ENCODE measurements around the gene COL25A1.
"Not testable (repeated sequence)": the region's sequence is repeated elsewhere in the genome, so short reads cannot be mapped to it uniquely, and the experiment has no call there.

The COL25A1 gene

DNA sequence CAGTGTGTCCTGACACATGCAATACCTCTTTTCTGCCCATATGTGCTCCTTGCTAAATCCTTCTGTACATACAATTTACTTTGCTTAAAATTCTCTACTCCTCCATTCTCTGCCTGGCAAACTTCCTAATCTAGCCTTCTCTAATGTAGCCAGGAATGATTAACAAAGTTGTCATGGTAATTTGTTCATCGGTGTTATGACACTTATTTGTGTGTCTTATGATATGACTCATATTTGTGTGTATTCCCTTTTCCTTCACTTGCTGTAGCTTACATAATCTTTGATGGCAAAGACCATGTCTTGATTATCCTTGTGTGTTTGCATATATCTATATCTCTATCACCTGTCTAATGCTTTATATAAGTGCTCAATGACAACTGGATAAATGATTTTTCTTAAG lies 133.3 kb downstream of the COL25A1 start:
- no peak for DNase-seq (ENCODE audit: low read depth)

DNA sequence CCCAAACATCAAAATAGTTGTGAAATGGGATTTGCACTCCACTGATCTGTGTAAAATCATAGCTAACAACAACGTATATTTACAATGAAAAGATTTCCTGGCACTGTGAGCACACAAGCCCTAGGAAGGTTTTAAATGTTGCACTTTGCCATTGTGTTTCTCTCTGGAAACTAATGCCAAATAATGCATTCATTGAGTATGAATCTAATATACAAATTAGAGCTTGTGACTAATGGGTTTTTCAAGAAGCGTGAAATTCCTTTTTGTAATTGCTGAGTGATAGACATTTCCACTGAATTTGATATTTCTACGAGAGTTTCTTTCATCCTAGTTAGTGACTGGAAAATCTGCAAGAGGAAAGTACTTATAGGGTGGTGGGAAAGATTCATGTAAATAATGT lies 135.9 kb downstream of the COL25A1 start:
- no peak for DNase-seq (ENCODE audit: low read depth)

DNA sequence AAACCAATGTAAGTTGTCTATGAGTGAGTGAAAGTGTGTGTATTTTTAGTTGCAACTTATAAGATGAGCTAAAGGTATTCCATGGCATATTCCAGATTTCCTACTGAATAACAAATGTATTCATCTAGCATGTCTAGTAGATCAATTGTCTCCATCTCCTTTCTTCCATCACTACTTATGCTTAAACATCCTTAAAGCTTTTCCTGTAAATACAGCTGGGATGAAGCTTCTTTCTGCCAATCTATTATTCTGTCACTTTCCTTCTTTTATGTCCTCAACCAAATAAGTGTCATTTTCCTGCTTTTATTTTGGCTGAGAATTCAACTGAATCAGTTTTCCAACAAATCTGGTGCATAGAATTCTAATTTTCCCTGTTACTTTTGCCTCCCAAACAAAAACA lies 136.3 kb downstream of the COL25A1 start:
- DNase-seq (ENCODE audit: low read depth) = no peak

DNA sequence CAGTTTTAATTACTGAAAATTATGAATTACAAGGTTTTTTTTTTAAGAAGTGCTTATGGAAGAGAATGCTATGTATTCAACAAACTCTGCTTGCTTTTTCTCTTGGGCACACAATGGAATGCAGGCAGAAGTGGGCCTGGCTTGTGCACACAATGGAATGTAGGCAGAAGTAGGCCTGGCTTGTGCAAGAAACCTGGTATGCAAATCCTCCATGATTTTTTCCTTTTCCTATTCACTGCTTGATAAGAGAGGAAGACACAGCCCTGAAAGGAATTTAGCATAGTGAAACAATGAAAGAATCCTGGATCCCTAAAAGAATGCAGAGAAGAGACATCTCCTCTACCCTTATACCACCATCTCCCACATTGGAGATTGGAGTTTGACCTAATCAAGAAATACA lies 138.4 kb downstream of the COL25A1 start:
- no peak for DNase-seq (ENCODE audit: low read depth)

DNA sequence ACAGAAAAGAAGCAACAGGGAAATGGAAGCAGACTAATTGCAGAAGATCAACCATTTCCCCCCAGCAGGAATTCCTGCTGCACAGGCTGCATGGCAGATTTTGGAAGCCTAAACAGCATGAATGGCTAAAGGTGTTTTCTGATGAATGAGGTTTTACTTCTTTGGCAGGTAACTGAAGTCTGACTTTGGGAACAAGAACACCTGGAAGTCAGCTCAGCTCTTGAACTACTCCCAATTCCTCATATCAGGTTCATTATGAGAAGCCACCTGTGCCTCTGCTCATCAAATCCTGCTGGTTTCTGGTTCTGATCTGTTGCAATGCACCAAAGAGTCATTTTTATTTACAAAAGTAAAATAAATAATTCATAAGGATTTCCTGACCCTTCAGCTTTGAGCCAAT lies 139.0 kb downstream of the COL25A1 start:
- DNase-seq (ENCODE audit: low read depth) = no peak

DNA sequence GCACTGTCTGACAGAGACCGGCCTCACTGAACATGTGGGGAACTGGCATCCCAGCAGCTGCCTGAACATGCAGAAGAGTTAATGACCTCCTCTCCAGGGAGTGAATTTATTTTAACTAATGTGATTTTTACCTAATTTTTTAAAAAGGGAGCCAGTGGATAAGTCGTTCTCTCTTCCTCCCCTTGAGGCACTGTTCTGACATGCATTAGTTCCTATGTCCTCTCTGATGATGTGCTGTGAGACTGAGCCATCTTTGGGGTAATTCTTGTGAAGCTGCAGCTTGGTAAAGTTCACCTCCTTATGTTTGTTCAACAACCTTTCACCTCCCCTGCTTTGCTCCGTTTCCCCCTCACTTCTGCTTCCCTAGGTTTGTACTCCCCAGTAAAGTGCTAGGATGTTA lies 139.7 kb downstream of the COL25A1 start:
- DNase-seq (ENCODE audit: low read depth) = no peak

DNA sequence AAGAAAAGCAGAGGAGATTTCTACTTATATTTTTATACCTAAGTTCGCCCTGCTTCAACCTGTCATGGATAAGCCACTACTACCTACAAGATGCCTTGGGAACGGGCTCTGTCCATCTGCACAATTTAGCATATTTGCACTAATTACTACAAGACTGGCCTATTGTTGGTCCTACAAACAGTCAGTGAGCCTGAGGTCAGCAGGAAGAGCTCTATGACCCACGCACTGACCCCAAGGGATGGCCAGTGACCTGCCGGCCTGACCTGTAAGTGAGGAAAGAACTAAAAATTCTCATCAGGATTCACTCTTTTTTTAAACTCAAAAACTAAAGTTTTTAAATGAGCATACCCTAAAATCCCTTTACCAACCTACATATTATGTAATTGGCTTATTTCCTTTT lies 142.0 kb downstream of the COL25A1 start:
- no peak for DNase-seq (ENCODE audit: low read depth)

DNA sequence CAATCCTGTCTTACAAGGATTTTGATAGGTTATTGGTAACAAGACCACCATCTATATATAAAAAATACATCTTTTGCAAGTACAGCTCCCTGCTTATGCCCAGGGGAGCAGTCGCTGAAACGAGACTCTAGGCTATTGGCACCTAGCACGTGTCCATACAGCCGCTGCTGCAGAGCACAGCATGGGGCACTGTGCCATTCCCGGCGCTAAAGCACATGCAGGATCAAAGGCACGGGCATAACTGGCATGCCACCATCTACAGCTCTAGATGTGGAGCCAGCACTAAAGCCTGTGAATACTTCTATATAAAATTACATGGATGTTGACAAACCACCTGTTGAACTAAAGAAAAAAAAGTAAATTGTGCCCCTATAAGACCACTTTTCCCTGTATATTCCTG lies 144.8 kb downstream of the COL25A1 start:
- DNase-seq (ENCODE audit: low read depth) = no peak

DNA sequence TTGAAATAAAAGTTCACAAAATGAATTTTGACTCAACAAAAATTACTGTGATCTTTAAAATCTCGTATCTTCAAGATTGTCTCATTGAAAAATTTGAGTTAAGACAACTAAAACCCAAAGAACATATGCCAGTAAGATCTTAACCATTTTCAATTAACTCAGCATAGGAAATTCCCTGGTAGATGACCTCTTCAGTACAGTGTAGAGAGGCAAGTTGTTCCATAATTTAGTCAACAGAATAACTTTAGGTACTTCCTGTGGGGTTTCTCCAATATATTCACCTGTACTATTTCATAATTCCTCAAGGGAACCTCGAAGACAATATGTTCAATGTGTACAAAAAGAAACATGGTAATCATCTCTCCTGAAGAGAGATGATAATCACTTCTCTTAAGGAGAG lies 145.3 kb downstream of the COL25A1 start:
- DNase-seq (ENCODE audit: low read depth) = no peak

DNA sequence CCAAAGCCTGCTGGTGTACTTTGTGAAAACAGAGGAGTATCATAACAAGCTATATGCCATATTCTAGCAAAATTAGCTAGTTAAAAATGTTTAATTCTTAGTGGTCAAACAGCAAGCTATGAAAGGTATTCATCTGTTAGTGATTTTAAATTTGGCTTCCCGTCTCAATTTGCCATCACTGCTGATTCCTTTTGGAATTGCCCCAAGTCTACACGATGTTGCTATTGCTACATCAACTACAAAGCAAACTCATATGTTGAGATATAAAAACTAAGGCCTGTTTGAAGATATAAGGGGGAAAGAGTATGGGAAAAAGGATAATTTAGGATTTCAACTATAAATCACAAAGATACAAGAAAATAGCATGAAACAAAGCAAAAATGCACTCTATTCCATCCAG lies 146.1 kb downstream of the COL25A1 start:
- DNase-seq (ENCODE audit: low read depth) = no peak

DNA sequence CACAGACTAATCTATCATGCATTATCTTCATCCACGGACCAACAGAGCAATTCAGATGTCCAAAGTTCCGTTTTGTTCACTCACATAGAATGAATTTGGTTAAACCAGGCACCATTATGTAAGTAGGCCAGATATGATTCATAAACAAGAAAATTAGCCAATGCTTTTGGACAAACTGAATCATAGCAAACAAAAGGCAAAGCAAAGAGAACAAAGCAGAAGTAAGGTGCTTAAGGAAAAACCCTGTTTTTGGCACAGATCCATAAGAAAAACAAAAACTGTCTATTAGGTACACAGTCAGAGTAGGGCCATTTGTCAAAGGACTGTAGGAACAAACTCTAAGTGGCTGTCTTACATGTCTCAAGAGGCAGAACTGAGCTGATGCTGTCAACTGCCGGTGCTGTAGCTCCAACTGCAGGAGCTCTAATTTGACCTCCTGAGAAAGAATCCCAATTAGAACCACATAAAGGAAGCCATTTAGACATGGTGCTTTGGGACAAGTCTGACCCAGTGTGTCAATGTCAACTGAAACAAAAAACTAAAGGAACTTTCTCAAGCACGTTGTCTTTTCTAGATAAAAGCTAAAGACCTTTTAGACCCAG lies 146.7 kb downstream of the COL25A1 start:
- DNase-seq (ENCODE audit: low read depth) = peak; percentile 31

DNA sequence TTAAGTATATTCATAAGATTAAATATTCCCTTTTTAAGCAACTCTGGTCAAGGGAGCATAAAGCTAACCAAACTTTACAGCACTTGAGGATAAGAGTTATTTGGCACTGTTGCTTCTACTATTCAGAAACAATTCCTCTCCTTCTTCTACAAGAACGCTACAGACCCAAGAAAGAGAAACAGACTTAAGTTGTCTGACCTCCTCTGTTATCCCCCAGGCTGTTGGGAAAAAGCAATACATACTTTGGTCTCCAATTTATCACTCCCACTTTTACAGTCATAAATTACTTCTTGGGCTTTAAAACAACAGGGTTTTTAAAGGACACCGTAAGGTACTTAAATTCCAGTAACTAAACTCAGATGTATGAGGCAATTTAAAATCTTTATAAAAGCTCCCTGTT lies 147.4 kb downstream of the COL25A1 start:
- no peak for DNase-seq (ENCODE audit: low read depth)

DNA sequence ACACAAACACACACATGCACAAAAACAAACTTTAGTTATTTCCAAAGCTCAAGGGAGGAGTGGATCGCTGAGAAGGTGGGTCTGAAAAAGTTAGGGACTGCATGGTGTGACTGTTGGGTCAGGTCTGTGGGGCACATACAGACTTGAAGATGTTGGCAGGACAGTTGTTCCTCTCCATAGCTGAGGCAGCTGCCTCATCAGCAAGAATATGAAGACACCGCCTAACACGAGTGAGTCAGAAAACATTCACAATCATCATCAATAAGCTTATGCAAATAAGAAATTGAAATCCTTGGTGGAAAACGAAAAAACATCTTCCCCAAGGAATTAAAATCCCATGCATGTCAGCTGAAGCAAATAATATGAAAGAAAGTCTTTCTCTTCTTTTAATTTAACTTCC lies 148.0 kb downstream of the COL25A1 start:
- no peak for DNase-seq (ENCODE audit: low read depth)

DNA sequence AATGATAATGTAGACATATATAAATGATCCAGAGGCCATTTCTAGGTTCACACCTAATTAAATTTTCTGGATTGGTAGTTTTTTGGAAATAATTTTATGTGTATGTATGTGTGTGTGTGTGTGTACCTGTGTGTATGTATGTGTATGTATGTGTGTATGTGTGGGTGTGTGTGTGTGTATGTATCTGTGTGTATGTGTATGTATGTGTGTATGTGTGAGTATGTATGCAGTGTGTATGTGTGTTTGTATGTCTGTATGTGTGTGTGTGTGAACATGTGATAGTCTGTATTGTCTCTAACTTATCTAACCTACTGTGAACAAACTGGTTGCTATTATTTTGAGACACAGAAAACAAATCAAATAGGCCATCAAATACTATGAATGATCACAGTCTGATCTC lies 152.6 kb downstream of the COL25A1 start:
- no peak for DNase-seq (ENCODE audit: low read depth)

DNA sequence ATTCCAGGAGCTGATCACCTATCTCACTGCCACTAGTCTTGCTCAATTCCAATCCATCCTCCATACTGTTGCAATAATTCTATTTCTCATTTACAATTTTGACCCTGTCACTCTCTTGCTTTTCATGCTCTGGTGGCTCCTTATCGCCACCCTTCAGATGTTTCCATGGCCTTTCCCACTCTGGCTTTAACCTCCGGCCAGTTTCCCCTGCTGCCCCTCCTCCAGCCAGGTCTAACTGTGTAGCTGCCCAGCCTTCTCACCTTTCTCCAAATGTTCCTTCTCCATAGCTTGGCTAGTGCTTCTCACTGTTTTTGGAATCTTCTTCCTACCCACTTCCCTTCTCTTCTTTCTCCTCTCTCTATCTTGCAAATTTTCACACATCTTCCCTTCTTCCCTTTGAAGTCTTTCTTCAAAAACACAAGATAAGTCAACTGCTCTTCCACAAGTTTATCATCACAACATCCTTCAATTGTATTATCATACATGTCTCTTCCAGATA lies 153.8 kb downstream of the COL25A1 start:
- no peak for DNase-seq (ENCODE audit: low read depth)

DNA sequence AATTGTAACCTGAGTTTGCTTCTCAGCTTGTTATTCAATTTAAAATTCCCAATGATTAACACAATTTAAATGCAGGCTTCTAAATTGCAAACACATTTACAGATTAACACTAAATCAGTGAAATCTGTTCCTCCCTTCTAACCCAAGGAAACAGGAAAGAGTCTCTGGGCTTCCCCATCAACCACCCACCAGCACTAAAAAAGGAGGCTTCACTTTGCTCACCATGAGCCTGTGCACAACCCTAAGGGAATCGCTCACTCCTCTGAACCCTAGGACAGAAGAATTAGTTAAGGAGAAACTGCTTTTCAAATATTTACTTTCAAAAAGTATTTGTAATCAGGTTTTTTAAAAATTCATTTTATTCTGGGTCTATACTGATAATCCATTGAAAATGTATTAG lies 155.3 kb downstream of the COL25A1 start:
- no peak for DNase-seq (ENCODE audit: low read depth)

DNA sequence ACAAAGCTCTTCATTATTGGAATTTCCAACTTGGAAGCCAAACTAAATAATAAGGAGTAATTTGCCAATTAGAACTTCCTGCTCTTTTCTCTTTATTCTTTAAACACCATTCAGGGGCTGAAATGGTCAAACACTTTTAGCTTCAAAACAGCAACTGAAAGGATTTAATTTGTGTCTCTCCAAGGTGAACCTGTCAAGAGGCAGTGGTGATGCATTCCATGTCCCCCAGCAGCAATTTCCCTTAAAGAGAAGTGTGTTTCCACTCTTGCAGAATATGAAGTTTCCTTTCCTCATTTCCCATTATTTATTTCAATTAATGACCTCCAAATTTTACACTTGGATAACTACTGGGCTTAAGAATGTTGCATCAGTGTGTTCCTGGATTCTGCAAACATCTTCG lies 156.0 kb downstream of the COL25A1 start:
- no peak for DNase-seq (ENCODE audit: low read depth)

DNA sequence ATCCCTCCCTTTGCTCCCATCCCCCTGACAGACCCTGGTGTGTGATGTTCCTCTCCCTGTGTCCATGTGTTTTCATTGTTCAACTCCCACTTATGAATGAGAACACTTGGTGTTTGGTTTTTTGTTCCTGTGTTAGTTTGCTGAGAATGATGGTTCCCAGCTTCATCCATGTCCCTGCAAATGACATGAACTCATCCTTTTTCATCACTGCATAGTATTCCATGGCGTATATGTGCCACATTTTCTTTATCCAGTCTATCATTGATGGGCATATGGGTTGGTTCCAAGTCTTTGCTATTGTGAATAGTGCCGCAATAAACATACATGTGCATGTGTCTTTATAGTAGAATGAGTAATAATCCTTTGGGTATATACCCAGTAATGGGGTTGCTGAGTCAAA lies 164.3 kb downstream of the COL25A1 start:
- DNase-seq (ENCODE audit: low read depth) = not testable (repeated sequence)

DNA sequence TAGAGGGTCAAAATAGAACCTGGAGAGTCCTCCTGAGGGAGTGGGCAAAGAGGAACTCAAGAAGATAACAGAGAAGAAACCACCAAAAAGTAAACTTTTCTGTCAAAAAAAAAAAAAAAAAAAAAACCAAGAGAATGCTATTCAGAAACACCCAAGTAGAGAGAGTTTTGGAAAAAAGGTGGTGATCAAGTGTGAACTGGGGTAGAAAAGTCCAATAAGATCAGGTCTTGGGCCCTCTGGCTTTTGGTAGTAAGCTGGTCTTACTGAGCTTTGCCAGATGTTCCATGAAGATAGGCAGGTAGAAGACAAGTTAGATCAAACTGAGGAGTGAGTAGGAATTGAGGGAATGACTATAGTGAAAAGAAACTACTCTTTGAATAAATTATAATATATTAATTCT lies 167.5 kb downstream of the COL25A1 start:
- no peak for DNase-seq (ENCODE audit: low read depth)

DNA sequence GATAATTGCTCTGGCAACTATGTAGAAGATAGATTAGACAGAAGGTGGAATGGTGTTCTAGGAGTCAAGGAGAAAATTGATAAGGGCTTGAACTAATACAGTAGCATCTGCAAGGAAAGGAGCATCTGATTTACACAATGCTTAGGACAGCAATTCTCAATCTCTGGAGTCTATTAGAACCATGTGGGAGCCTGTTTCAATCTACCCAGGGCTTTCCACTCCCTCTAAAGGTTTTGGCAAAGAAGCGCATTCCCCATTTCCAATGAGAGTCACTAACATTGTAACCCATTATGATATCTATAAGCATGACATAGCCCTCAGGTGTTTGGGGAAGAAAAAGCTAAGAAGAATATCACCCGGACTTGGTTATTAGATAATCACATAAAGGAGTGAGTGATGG lies 168.2 kb downstream of the COL25A1 start:
- DNase-seq (ENCODE audit: low read depth) = no peak

DNA sequence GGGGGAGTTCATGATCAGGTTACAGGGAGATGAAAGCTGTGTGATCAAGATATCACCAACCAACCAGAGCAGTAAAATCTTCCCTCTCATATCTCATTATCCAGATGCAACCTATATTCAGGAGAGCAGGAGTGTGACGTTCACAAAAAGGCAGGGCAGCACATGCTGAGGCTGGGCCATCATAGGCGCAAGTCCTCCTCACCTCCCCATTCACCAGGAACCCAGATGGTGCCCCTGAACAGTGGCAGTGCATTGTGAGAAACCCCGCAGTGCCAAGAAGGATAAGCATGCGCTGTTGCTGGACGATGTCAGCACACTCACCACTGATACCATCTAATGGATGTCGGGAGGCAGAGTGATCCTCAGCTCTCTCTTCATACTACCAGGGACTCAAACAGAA lies 170.9 kb downstream of the COL25A1 start:
- no peak for DNase-seq (ENCODE audit: low read depth)

DNA sequence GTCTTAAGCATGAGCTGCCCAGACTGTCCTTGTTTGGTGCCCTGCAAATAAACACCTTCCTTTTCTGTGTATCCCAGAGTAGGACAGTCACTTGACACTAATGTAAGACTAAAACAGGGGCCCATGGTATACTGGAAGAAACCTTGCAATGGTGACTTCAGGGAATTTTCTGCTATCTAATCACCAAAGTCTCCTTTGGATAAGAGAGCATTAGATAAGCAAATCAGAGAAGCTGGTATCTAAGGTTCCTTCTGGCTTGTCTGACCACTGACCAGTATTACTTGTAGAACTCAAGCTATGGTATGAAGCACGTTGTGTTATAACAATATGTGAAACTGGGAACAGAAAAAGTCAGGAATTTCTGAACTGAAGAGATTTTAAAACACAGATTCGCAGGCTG lies 173.9 kb downstream of the COL25A1 start:
- DNase-seq (ENCODE audit: low read depth) = no peak

DNA sequence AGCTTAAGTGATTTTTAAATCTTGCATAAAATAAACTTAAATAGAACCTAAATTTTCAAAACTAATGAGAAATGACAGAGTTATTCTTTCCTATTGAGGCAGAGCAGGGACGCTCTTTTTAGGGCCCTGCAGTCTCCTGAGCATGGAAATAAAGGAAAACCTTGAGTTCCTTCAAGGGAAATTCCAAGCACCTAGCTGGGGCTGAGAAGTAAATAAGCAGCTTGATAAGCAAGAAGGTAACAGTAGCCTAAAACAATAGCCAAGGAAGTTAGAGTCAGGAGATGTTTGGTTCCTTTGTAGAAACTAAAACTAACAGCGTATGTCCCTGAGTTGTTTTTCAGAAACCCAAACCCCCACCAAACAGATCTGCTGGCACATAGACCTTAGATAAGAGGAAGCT lies 174.6 kb downstream of the COL25A1 start:
- DNase-seq (ENCODE audit: low read depth) = no peak

DNA sequence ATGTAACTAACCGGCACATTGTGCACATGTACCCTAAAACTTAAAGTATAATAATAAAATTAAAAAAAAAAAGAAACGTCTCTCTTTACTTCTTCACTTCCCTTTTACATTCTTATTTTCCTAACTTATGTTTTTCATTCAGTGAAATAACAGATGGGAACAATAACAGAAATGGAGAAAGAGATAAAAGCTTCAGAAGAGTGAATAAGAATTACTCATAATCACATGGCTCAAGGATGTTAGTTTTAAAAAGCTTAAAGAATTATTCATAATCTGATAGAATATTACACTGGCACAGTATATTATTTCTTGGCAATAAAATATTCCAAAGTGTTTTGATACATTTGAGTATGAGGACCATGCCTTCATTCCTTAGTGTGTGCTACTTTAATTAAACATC lies 175.6 kb downstream of the COL25A1 start:
- DNase-seq (ENCODE audit: low read depth) = peak; percentile 14

DNA sequence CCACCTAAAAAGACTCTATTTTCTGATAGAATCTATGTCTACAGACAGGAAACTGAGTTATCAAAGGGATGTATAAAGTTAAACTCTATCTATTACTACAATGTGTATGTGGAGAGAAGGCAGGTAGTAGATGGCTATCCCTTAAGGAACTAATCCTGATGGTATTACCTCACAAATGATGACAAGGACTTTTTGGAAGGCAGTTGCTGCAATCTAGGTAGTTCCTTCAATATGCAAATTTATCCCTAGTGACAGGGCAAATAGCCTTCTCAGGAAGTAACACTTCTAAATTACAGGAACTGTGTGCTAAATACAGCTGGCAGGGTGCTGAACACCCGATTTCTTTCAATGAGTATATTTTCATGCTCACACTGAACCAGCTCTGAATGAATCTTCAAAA lies 177.4 kb downstream of the COL25A1 start:
- no peak for DNase-seq (ENCODE audit: low read depth)
